ENCODE data around the gene SEMA5A.

SEMA5A gene

DNA sequence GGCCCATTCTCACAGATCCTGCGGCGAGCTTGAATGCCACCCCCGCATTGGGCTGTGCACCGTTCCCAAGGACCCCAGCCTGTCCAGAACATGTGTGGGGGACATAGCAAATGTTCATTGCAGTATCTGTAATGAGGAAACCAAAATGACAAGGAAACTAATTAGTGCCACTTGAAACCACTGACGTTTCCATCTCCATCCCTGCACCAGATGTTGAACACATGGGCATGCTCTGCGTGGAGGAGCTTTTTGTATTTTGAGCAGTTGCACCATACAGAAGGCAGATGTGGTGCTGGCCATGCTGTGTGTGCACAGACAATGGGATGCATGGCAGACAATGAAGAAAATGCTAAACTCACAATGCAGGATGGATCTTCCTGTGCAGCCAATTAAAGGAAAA, 437.7 kb downstream of the SEMA5A start:
- no peak for FAIRE-seq
- DNase-seq (ENCODE audit: insufficient read length, low spot score), result no peak
- TF ChIP-seq, protein P1, sequence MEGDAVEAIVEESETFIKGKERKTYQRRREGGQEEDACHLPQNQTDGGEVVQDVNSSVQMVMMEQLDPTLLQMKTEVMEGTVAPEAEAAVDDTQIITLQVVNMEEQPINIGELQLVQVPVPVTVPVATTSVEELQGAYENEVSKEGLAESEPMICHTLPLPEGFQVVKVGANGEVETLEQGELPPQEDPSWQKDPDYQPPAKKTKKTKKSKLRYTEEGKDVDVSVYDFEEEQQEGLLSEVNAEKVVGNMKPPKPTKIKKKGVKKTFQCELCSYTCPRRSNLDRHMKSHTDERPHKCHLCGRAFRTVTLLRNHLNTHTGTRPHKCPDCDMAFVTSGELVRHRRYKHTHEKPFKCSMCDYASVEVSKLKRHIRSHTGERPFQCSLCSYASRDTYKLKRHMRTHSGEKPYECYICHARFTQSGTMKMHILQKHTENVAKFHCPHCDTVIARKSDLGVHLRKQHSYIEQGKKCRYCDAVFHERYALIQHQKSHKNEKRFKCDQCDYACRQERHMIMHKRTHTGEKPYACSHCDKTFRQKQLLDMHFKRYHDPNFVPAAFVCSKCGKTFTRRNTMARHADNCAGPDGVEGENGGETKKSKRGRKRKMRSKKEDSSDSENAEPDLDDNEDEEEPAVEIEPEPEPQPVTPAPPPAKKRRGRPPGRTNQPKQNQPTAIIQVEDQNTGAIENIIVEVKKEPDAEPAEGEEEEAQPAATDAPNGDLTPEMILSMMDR (IDR thresholded peaks at IDR 0.05; ENCODE audit: insufficient read depth, missing control alignments), result no peak

DNA sequence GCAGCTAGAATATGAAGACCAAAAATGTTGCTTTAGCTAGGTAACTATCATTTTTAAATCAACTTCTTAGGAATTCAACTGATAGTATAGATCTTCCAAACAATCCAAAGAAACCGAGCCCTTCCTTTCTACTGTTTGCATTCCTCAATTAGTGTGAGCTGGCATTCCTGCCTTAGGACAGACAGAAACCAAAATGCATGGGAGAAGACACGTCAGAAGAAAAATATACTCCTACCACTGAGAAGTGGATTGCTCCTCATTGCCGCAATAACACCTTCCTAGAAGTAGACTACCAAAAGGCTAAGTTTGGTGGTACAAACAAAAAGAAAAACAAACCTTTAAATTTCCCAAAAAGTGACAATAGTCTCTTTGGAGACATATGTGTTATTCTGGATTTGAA, 440.0 kb downstream of the SEMA5A start:
- DNase-seq (ENCODE audit: insufficient read length, low spot score) (no peak), FAIRE-seq (no peak)
- TF ChIP-seq, protein P1 (IDR thresholded peaks at IDR 0.05; ENCODE audit: insufficient read depth, missing control alignments), result no peak

DNA sequence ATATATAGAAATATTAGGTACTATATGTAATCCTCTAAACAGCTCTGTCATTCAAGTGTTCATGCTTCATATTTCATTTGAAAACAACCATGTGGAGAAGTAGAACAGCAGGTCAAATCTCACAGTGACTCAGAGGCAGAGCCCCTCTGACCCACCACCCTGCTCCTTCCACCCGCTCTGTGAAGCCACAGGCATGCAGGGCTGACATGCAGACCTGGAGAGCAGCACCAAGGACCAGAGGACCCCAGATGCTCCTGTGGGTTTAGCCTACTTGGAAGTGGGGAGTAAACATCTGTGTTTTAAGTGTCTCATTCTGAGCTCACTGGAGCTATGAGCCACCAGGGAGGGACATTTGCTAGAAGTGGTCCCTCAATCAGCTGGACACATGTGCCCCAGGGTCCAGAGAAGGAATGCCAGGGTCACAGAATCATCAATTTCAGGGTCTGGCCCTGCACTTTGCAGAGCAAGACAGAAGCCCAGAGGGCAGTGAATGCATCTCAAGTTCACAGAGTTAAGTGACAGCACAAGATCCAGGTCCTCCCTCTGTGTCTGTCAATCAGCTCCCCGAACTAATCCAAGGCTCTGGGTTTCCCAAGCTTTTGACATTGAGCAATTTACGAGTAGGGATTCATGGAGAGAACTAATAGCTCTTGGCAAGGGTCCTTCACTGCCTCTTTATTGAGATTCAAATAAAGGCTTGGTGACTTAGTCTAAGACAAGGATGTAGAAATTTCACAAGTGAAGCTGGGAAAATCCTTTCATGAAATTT, 441.1 kb downstream of the SEMA5A start:
- no peak for FAIRE-seq
- no peak for DNase-seq (ENCODE audit: insufficient read length, low spot score)
- TF ChIP-seq, protein P1 (IDR thresholded peaks at IDR 0.05; ENCODE audit: insufficient read depth, missing control alignments), result no peak

DNA sequence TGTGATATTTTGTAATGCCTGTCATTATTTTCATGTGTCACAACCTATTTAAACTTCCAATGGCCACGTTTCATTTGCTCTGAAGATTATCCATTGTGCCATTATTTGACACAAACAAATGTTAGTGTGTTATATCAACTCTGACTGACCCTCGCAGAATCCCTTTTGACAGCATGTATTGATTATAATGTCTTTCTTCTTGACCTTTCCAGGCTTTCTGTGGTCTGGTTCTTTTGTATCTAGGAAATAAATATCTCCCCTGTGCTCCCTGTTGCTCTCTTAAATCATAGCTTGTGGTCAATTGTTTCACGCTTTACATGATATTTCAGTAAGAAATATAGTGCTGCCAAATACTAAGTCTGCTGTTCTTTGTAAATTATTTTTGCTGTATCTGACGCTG, 442.6 kb downstream of the SEMA5A start:
- TF ChIP-seq, protein P1 (IDR thresholded peaks at IDR 0.05; ENCODE audit: insufficient read depth, missing control alignments), result no peak
- DNase-seq (ENCODE audit: insufficient read length, low spot score), result no peak
- FAIRE-seq, result no peak

DNA sequence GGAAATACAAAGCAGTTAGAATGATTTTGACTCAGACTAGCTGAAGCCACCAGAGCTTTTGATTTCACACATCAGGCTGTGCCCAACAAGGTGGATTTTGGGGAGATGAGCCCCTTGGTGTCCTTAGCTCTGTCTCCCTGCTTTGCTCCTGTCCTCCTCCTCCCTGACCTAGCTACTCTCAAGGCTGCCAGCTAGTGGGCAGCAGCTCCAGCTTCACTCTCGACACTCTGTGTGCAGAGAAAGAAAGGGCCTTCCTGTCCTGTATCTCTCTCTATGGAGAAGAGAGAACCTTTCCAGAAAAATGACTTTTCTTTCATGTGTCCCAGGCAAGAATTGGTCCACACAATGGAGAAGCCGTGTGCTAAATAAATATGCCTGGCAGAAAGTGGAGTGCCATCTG, 446.2 kb downstream of the SEMA5A start:
- DNase-seq (ENCODE audit: insufficient read length, low spot score), result no peak
- no peak for FAIRE-seq
- TF ChIP-seq, protein P1 (IDR thresholded peaks at IDR 0.05; ENCODE audit: insufficient read depth, missing control alignments), result no peak

DNA sequence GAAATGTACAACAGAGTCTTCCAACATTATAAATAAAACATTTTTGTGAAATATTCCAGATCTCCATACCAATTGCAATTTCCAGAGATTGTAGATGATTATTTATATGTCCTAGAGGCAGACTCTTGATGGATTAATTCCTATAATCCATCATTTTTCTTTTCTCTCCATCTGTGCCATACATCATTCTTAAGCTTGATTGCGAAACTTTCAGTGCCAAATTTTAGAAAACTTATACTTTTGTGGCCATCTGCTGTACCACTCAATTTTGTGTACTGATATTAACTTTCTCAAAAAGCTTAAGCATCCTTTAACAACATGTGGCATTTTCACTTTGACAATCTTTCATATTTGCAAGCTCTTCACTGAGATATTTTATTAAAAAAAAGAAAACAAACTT, 446.9 kb downstream of the SEMA5A start:
- DNase-seq (ENCODE audit: insufficient read length, low spot score), result no peak
- no peak for FAIRE-seq
- TF ChIP-seq, protein P1 (IDR thresholded peaks at IDR 0.05; ENCODE audit: insufficient read depth, missing control alignments), result no peak

DNA sequence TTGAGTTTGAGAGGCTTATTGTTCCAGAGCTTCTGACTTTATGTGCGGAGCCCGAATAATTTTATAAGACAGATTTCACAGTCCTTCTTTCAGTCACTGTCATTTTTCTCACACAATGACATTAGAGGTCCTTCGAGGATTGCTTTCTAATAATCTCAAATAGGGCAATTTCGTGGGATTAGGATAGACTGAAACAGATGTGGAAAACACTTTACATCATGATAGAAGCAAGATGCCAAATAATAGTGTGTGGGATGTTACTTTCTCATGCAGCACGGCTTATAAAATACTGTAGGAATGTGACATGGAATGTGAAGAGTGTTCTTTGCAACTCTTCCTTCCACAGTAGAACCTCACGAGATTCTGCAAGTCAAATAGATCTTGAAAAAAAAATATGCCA, 451.3 kb downstream of the SEMA5A start:
- FAIRE-seq, result no peak
- TF ChIP-seq, protein P1 (IDR thresholded peaks at IDR 0.05; ENCODE audit: insufficient read depth, missing control alignments), result no peak
- DNase-seq (ENCODE audit: insufficient read length, low spot score), result no peak

Data from D721Med (cell line).